HG03520 (cell line): ENCODE results near the gene AMOTL1.
"Not testable (repeated sequence)": the region's sequence is repeated elsewhere in the genome, so short reads cannot be mapped to it uniquely, and the experiment has no call there.

Experiments used
- ATAC-seq: cut with Tn5 transposase; IDR thresholded peaks from one replicate; pipeline ENCODE4 v1.9.1; 2021; ENCODE audit warnings: mild to moderate bottlenecking, moderate library complexity; ENCODE audit not compliant: unreplicated experiment

The AMOTL1 gene

DNA sequence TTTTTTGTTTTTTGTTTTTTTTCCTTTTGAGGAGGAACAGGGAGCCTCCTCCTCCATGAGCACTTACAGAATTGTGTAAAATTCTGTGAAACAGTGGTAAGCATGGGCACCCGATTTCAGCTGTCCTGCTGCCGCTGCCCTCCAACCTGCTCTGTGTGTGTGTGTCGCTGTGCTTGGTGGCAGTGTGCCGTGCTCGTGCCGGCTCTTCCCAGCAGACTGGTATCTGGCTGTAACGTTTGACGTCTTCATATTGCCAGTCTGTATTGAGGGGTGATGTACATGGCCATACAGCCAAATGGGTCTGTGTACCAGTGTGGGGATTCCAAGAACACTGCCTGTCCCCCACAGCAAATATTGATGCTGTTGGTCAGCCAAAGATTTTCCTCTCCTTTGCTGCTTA is 108.1 kb downstream of the AMOTL1 start:
- no peak for ATAC-seq

DNA sequence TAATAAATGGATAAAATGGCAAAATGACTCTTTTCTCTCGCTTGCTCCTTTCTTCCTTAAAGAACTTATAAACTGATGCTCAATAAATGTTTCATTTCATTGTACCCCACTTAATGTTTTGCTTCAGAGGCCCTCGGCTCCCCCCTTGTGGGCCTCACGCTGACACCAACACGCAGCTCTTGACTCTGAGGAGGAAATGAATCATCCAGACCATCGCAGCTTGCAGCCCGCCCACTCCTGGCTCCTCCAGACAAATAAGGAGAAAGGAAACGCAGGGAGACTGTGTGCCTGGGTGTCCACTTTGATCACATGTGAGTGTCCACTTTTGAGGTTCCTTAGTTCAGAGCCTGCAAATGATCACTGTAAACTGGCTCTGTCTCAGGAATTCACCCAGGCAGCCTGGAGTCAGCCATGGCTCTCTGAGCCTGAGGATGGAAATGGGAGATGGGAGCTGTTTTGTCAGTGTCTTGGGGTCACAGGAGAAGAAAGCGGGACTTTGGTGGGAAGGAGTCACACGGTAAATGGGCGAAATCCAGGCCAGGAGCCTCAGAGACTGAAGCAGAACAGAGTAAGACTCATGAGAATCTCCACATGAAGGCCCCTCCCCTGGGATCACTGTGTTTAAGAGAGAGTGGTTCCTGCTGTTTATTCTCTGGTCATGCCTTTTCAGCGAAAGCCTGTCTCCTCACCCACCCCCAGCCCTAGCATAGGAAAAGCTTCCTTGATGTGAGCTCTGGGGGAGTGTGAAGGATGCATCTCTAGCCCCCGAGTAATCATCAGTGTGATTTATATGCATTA is 108.7 kb downstream of the AMOTL1 start:
- peak; percentile 89 for ATAC-seq

- no peak for ATAC-seq
Measured at GRCh38 chr11:94877443-94878200, 109.5 kb downstream of the AMOTL1 start.

DNA sequence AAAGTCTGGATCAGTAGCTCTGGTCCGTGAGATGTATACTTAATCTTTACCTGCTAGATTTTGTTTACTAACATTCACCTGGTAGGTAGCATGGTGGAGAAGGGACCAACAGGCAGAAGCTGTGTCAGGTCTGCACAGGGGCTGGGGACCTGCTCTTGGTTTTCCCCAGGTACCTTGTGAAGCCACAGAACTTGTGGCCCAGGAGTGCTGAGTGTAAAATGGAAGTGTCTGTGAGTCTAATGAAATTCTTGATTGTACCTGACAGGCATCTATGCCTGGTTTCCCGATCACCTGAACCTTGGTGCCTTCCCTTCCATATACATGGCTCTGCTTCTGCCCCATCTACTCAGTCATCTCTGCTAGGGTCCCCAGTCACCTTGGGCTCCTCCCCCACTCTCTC is 110.8 kb downstream of the AMOTL1 start:
- ATAC-seq = no peak

DNA sequence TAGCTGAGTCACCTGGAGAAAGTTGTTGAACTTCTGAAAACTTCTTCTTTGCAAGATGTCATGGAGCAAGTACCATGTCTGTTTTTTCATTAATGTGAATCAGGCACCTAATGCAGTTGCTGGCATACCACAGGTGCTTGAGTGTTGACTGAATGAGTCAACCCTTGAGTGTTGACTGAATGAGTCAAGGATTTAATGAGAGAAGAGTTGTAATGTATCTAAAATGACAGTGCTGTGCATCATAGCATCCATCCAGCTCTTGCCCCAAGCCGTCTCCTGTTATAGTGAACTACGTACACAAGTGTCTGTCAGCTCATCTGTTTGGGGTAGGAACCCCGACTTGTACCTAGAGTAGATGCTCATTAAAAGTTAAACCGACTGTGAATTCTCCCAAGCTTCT is 112.1 kb downstream of the AMOTL1 start:
- ATAC-seq = no peak

GRCh38 chr11:94882931-94883330 is 114.8 kb downstream of the AMOTL1 start:
- ATAC-seq = no peak

DNA sequence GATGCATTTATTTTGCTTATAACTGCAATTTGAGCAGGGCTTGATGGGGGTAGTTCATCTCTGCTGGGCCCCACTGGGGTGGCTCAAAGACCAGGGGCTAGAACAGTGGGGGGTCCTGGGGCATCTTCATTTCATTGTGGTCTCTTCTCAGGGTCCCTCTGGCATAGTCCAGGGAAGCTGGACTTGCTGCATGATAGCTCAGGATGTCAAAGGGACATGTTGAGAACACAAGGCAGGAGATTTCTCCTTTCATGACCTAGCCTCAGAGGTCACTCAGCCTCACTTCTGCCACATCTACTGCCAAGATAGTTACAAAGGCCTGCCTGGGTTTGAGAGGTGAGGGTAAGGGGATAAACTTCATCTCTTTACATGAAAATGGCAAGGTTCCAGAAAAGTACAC is 115.7 kb downstream of the AMOTL1 start:
- ATAC-seq = no peak

DNA sequence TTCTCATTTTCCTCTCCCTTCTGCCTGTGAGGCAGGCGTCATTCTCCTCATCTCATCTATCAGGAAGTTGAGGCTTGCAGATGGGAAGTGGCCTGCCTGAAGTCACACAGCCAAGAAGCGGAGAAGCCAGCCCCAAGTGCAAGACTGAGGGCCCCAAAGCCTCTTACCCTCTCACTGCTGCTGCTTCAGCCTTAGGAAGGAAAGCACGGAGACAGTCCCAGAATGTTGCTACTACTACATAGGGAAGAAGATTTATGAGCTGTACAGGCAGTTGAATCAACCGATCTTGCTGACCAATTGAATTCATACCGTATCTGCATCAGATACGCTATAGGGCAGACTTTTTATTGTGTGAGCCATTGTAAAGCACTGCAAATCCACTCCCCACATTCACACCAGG is 116.2 kb downstream of the AMOTL1 start:
- no peak for ATAC-seq

- ATAC-seq = peak; percentile 67
Measured at GRCh38 chr11:94885133-94885532, 117.0 kb downstream of the AMOTL1 start.

DNA sequence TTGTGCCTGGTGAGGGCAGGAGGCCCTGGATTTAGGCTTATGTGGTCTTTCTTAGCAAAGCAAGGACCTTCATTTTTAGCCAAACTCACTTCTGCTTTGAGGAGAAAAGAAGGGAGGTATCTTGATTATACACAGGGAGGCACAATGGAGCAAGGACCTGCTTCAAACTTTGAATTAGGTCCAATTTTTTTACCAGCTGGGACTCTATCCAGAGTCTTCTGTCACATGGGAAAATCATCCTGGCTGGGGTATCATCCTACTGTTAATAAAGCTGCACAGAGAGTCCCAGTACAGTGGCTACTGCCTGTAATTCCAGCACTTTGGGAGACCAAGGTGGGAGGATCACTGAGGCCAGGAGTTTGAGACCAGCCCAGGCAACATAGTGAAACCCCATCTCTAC is 117.4 kb downstream of the AMOTL1 start:
- ATAC-seq = no peak

GRCh38 chr11:94888204-94888603 is 120.0 kb downstream of the AMOTL1 start:
- no peak for ATAC-seq

DNA sequence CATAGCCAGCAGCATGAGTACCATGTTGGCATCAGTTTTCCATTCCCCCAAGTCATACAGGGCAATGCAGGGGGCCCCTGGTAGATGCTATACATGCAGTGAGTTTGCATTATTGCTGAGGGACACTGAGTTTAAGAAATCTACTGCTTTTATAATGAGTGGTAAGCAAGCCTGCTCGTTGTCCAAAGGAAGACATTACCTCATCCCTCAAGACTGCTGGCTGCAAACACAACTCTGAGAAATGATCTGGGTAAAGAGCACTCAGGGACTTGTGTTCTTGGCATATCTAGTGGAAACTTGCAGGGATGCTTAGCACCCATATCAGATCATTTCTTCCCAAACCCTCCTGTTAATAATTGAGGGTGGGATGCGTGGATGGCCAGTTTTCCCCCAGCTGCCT is 127.3 kb downstream of the AMOTL1 start:
- no peak for ATAC-seq

- no peak for ATAC-seq
Measured at GRCh38 chr11:94895971-94896370, 127.8 kb downstream of the AMOTL1 start.

DNA sequence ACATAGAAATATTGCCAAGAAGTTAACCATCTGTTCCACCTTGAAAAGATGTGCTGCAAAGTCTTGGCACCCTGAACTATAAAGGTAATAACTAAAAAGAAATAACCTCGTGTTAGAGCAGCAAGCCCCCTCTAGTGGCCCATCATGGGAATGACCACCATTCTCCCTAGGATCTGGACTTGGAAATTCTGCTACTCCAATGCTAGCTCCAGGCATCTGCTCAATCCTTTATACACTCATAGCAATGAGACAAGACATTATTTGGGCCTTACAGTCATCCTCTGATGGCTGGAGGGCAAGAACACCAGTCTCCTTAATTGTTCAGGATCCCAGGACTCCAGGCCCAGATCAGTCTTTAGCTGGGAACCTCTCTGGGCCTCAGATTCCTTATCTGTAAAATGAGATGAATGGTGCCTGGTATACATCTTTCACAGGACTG is 129.2 kb downstream of the AMOTL1 start:
- peak; percentile 69 for ATAC-seq

DNA sequence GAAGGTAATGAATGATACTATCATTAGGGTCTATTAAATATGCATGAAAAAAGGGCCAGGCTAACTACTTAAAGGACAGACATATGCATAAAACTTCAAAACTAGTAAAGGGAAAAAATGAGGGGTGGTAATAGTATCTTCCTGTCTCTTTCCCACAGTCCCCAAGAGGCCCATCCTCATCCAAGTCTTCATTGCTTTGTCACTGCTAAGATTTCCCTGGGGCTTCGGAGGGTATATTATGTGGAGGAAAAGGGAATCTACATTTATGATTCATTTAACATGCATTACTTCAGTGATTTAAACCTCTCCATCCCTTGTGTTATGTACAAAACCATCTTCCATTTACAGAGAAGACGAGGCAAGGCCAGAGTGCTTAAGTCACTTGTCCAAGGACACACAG is 139.1 kb downstream of the AMOTL1 start:
- ATAC-seq = no peak

GRCh38 chr11:94909371-94909820 is 141.2 kb downstream of the AMOTL1 start:
- ATAC-seq = no peak

DNA sequence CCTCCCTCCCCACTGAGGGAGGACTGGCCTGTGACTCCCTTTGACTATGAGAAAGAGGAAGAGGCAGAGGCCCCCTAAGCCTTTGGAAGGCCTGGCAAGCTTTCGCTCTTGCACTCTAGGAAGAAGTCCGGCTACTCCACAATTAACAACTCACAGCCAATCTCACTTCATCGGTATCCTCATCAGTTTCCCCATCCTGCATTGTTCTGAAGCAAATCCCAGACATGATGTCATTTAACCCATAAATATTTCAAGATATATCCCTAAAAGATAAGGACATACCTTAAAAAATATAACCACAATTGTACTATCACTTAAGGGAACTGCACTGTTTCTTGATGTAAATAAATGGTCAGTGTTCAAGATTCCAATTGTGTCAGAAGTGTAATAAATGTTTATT is 142.1 kb downstream of the AMOTL1 start:
- no peak for ATAC-seq

- ATAC-seq = no peak
Measured at GRCh38 chr11:94910779-94911178, 142.6 kb downstream of the AMOTL1 start.

GRCh38 chr11:94912806-94913205 is 144.7 kb downstream of the AMOTL1 start:
- ATAC-seq = no peak

- not testable (repeated sequence) for ATAC-seq
Measured at GRCh38 chr11:94913718-94914394, 145.7 kb downstream of the AMOTL1 start.

DNA sequence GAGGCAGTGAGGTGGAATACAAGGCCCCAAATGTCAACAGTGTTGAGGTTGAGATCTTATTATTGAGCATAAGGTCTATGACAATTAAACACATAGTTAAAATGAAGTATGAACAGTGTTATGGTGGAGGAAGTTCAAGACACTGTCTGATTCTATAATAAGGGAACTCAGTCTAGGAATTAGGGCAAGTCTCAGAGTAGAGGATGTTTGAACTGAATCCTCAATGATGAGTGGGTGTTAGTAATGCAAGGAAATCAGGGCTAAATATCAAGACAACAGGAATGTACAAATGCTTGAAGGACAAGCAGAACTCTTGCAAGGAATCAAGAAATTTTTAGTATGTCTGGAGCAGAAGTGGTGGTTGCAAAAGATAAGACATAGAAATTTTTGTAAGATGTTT is 152.2 kb downstream of the AMOTL1 start:
- ATAC-seq = no peak
